Thyroid gland (tissue), 4 donors: ENCODE results near the gene VPS33A.

Experiments used
- POLR2A ChIP-seq, 2 donors: fragments of 450-650 bp; IDR thresholded peaks; one replicate each; pipeline ENCODE4 v1.6.1; 2017; ENCODE audit warnings: antibody characterized with exemption in 2 of 2, mild to moderate bottlenecking in 2 of 2, moderate library complexity in 1 of 2
- TF ChIP-seq, protein P1 (sequence below), 6 experiments: fragments of 200-600 bp in 3 of 6; fragments of 450-650 bp in 3 of 6; sonication (generic) in 3 of 6; IDR thresholded peaks; one replicate each; pipeline ENCODE4 v1.5.1; 2016 to 2019; ENCODE audit warnings: antibody characterized with exemption in 6 of 6, mild to moderate bottlenecking in 2 of 6, inconsistent platforms in 1 of 6, moderate library complexity in 1 of 6

DNA sequence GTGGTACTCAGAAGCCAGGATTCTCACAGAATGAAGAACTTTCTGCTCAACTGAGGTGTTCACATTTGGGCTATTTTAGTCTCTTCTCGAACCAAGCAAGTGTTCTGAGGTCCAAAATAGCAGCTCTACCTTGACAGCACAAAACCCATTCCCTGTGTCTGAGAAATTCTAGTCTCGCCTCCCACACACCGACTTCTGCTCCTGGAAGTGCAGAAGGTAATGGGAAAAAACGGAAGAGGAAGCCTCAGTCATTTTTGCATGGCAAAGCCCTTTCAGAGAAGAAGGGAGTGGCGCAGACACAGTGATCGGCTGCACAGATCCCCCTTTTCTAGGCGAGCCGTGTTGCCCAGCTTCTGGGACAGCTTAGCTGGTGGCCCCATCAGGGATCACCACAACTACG lies 31.2 kb upstream of the VPS33A start:
- TF ChIP-seq, protein P1, sequence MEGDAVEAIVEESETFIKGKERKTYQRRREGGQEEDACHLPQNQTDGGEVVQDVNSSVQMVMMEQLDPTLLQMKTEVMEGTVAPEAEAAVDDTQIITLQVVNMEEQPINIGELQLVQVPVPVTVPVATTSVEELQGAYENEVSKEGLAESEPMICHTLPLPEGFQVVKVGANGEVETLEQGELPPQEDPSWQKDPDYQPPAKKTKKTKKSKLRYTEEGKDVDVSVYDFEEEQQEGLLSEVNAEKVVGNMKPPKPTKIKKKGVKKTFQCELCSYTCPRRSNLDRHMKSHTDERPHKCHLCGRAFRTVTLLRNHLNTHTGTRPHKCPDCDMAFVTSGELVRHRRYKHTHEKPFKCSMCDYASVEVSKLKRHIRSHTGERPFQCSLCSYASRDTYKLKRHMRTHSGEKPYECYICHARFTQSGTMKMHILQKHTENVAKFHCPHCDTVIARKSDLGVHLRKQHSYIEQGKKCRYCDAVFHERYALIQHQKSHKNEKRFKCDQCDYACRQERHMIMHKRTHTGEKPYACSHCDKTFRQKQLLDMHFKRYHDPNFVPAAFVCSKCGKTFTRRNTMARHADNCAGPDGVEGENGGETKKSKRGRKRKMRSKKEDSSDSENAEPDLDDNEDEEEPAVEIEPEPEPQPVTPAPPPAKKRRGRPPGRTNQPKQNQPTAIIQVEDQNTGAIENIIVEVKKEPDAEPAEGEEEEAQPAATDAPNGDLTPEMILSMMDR (IDR thresholded peaks at IDR 0.05): no peak
- TF ChIP-seq POLR2A (IDR thresholded peaks at IDR 0.05): no peak
